GM12892 (cell line): ENCODE results near the gene PHLDB2.

Experiments used
- POLR2A ChIP-seq: IDR thresholded peaks from 2 replicates; pipeline ENCODE4 v1.6.1; 2011; ENCODE audit warnings: low read depth, low read length, control low read depth
- POLR2AphosphoS5 ChIP-seq: IDR thresholded peaks from 2 replicates; pipeline ENCODE4 v1.6.1; 2011; ENCODE audit warnings: low read depth, low read length, control low read depth
- TAF1 ChIP-seq: IDR thresholded peaks from 2 replicates; pipeline ENCODE4 v1.6.1; 2011; ENCODE audit warnings: low read depth, mild to moderate bottlenecking, control low read depth, low read length, borderline replicate concordance

- TF ChIP-seq TAF1, result no peak
- TF ChIP-seq POLR2A, result no peak
- TF ChIP-seq POLR2AphosphoS5, result no peak
These were observed 159.6 kb downstream of the PHLDB2 start for GRCh38 chr3:112018712-112019111.
